Lower lobe of right lung (tissue), 2 donors: ENCODE results near the gene BDNF. TPM values are rescaled to one million over a fixed set of nuclear protein-coding genes. Genes with fewer than 3 reads are reported as not detected.

Experiments
- ATAC-seq, 2 donors: fragments of 200-7000 bp; cut with Tn5 transposase; one replicate each; pipeline ENCODE4 v1.9.1; 2020 to 2022; ENCODE audit warnings: mild to moderate bottlenecking in 2 of 2, moderate library complexity in 2 of 2
- DNase-seq: peaks from one replicate; pipeline ENCODE4 v3.0.0-alpha.2; 2020
- H3K27ac ChIP-seq: fragments of 200-600 bp; one replicate; pipeline ENCODE4 v1.8.0; 2022
- H3K27me3 ChIP-seq: fragments of 200-600 bp; one replicate; pipeline ENCODE4 v1.8.0; 2022; ENCODE audit warnings: low read depth
- H3K36me3 ChIP-seq: fragments of 200-600 bp; one replicate; pipeline ENCODE4 v1.8.0; 2022; ENCODE audit warnings: mild to moderate bottlenecking
- H3K4me1 ChIP-seq: fragments of 200-600 bp; one replicate; pipeline ENCODE4 v1.8.0; 2022
- H3K4me3 ChIP-seq: fragments of 200-600 bp; one replicate; pipeline ENCODE4 v1.8.0; 2022; ENCODE audit warnings: mild to moderate bottlenecking
- H3K9me3 ChIP-seq: fragments of 200-600 bp; one replicate; pipeline ENCODE4 v1.8.0; 2022
- CTCF ChIP-seq: fragments of 200-600 bp; IDR thresholded peaks from one replicate; pipeline ENCODE4 v1.8.0; 2022; ENCODE audit warnings: antibody characterized with exemption, mild to moderate bottlenecking
- intact Hi-C: fragments of 100-400 bp; cut with DNase I; formaldehyde crosslinking; loops from one replicate; pipeline ENCODE4 v1.11.0; 2022
- total RNA-seq: library from RNA; stranded (reverse); fragmentation: NEBNext Ultra II Directional; extraction: Animal tissue kit (Norgen Biotek cat#: 25700); gene quantifications from one replicate; pipeline ENCODE4 v1.2.1, GENCODE V29; 2021
- donor health status: DM: no; HTN: yes; CAD: no; lungs with severe emphysema.

BDNF gene
- total RNA-seq, 1 donor from 2014 or later, result 3.4 TPM

- ATAC-seq, result no peak
- TF ChIP-seq CTCF, result no peak
- no peaks in the 10 kb centered on the region for H3K36me3 ChIP-seq
- no peaks in the 10 kb centered on the region for H3K27me3 ChIP-seq
- no peak for DNase-seq
- intact Hi-C loops, result no loop called here
- no peaks in the 10 kb centered on the region for H3K9me3 ChIP-seq
- no peak overlapping the region for H3K27ac ChIP-seq
- H3K4me1 ChIP-seq, result no peaks in the 10 kb centered on the region
- H3K4me3 ChIP-seq, result no peak overlapping the region
These were observed 88.9 kb downstream of the BDNF start for GRCh38 chr11:27611390-27611789.

- TF ChIP-seq CTCF, result no peak
- Histone ChIP-seq H3K27me3 (no peaks in the 10 kb centered on the region), H3K36me3 (no peaks in the 10 kb centered on the region), H3K27ac (no peak overlapping the region), H3K4me1 (no peaks in the 10 kb centered on the region), H3K4me3 (no peak overlapping the region), H3K9me3 (no peaks in the 10 kb centered on the region)
- DNase-seq, result no peak
- intact Hi-C loops, result no loop called here
- ATAC-seq, result no peak
These were observed 89.3 kb downstream of the BDNF start for GRCh38 chr11:27610946-27611345.

GRCh38 chr11:27610280-27610679 lies 90.0 kb downstream of the BDNF start:
- Histone ChIP-seq H3K27me3 (no peaks in the 10 kb centered on the region), H3K9me3 (no peaks in the 10 kb centered on the region), H3K27ac (no peak overlapping the region), H3K36me3 (no peaks in the 10 kb centered on the region), H3K4me1 (no peaks in the 10 kb centered on the region), H3K4me3 (no peak overlapping the region)
- TF ChIP-seq CTCF, result no peak
- DNase-seq, result no peak
- ATAC-seq, result no peak
- intact Hi-C loops, result no loop called here

GRCh38 chr11:27608951-27609350 lies 91.3 kb downstream of the BDNF start:
- H3K27ac ChIP-seq, result no peak overlapping the region
- no peaks in the 10 kb centered on the region for H3K36me3 ChIP-seq
- DNase-seq (no peak), ATAC-seq (no peak)
- intact Hi-C loops, result no loop called here
- TF ChIP-seq CTCF, result no peak
- H3K9me3 ChIP-seq, result no peaks in the 10 kb centered on the region
- no peaks in the 10 kb centered on the region for H3K4me1 ChIP-seq
- H3K4me3 ChIP-seq, result no peak overlapping the region
- H3K27me3 ChIP-seq, result no peaks in the 10 kb centered on the region

GRCh38 chr11:27605422-27605821 lies 94.8 kb downstream of the BDNF start:
- no peaks in the 10 kb centered on the region for H3K36me3 ChIP-seq
- intact Hi-C loops, result no loop called here
- no peak overlapping the region for H3K4me3 ChIP-seq
- no peaks in the 10 kb centered on the region for H3K27me3 ChIP-seq
- H3K27ac ChIP-seq, result no peak overlapping the region
- H3K9me3 ChIP-seq, result no peaks in the 10 kb centered on the region
- no peak for TF ChIP-seq CTCF
- ATAC-seq, result no peak
- no peaks in the 10 kb centered on the region for H3K4me1 ChIP-seq
- no peak for DNase-seq

Other genes with a start within 250 kb of the BDNF start
- 7.5 TPM for gene LGR4, start 227.7 kb downstream of the BDNF start, total RNA-seq
- gene LIN7C, start 193.7 kb downstream of the BDNF start, total RNA-seq, result 33.6 TPM